ENCODE data around the gene SH2D7.

SH2D7 gene

DNA sequence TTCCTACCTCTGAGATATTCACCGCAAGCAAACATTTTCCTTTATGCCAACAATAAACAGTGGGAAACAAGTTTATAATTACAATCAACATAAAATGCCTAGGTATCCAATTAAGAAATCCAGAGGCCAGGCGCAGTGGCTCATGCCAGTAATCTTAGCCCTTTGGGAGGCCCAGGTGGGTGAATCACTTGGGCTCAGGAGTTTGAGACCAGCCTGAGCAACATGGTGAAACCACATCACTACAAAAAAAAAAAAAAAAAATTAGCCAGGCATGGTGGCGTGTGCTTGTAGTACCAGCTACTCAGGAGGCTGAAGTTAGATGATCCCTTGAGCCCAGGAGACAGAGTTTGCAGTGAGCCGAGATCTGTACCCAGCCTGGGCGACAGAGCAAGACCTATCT lies 32.1 kb upstream of the SH2D7 start:
- no peak for DNase-seq (ENCODE audit: low read depth in 2 of 3, low spot score in 2 of 3)

DNA sequence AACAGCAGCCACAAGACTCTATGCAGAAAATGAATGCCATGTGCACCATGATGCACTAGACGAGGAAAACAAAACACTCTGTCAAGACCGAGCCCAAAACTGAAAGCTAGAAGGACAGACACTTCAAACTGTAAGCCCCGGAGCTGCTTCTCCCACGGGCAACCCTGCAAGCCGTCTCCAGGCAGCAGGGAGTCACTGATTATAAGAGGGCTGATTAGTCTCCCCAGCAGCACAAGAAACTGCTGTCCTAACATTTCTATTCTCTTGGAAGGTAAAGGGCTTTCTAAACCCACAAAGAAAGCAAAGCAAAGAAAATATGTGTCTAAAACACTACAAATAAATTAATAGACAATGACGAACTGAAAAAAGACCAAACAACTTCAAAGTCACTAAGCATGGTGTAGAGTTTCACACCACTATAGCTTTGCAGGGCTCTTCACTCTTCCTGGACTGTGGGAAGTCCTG lies 30.4 kb upstream of the SH2D7 start:
- no peak for DNase-seq (ENCODE audit: low read depth in 2 of 3, low spot score in 2 of 3)

DNA sequence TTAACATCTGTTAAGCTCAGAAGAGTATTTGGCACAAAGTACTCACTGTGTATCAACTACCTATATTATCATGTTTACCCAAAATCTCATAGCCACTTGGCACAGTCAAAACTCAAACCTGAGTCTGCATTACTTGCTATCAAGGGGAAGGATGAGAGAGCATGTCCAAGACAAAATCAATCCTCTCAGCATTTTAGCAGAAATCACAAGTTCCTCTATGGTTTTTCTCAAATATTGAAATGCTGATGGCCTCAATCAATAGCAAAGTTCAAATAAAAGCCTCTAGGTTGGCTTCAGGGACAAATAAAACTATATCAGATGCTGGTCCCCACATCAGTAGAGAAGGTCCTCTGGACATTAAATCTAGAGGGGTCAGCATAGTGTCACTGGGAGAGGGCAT lies 29.1 kb upstream of the SH2D7 start:
- no peak for DNase-seq (ENCODE audit: low read depth in 2 of 3, low spot score in 2 of 3)

DNA sequence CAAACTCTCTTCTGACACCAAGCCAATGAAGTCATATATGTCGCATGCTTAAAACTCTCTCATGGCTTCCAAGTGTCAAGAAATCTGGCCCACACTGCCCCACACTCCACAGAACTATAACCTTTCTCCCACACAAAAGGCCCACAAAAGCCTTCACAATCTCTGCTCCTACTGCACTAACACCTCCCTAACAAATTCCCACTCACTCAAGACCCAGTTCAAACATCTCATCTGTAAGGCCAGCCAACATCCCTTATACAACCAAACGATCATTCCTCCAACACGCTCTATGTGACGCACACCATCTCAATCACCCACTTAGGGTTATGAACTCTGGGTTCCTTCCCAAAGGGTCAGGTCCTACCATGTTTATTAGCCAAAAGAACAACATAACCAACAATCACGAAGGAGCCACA lies 28.4 kb upstream of the SH2D7 start:
- DNase-seq (ENCODE audit: low read depth in 2 of 3, low spot score in 2 of 3), result no peak

DNA sequence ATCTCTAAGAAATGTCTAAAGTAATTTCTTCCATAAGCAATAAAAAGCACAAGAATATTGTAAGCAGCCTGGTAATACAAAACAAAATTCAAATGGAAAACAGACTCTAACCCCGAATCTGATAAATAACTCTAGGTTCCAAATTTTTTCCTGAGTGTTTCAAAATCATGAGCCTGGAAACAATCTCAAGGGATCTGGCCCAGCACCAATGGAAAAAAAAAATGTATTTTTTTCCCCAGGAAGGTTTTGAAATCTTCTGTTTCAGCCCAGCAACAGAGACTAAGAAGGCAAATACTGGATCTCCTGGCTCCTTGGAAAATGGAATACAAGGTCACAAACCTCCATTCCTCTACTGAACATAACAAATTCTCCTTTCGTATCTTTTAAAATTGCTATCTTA lies 27.8 kb upstream of the SH2D7 start:
- no peak for DNase-seq (ENCODE audit: low read depth in 2 of 3, low spot score in 2 of 3)

DNA sequence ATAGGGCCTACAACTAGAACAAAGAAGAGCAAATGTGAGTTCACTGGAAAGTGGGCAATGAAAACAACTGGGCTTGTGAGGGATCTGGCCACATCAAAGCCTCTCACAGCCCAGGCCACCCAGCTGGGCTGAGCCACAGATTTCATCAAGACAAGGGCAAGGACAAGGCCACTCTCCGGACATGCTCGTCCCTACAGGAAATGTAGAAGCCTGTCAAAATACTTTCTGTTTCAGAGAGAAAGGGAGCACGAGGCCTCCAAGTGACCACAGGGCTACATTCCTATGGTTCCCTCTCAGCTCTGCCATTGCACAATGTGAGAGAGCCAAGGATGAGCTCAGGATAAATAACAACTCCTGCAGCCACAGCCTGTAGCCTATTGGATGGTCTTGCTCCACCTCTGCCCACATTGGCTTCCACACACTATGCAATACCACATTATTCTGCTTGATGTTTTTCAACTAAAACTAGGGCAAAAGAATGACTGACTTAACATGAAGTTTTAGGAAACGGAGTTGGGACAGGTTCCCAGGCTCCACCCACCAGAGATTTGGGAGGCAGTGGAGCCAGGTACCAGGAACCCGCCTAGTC lies 27.0 kb upstream of the SH2D7 start:
- no peak for DNase-seq (ENCODE audit: low read depth in 2 of 3, low spot score in 2 of 3)

DNA sequence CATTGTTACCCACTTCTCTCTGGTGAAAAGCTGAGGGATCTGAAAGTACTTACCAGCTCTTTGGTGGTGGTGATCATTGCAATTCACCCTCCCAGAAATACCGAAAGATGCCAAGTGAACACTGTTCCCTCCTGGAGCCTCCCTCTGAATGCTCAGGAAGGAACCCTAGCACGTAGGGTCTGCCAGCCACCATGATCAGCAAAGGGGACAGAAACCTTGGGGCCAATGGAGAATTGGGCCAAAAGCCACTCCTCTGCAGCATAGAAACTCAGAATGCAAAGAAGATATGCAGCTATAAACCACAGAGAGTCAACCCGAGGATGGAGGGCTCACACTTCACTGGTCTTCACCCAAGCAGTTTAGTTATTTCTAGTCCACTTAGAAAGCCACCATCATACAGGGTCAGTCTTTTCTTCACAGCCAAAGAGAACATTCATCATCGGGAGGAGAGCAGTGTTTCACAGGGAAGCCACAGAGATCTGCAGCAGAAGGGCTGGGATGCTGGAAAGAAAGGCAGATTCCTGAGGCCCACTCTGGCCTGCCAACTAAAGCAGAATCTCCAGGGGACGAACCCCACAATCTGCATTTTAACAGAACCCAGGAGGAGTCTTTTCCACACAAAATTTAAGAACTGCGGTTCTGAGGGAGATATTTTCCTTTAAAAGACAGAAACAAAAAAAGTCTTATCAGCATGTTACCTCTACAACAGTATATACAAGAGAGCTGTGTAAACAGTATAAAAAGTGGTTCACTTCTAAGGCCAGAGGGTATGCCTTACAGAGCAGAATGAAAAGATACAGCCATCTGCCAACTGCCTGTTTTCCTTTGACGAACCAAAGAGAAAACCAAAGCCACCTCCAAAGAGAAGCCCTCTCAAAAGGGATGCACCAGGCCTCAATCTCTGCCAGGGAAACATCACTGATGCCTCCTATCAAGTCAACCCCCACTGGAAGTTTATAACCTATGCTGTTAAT lies 26.1 kb upstream of the SH2D7 start:
- DNase-seq (ENCODE audit: low read depth in 2 of 3, low spot score in 2 of 3), result no peak

DNA sequence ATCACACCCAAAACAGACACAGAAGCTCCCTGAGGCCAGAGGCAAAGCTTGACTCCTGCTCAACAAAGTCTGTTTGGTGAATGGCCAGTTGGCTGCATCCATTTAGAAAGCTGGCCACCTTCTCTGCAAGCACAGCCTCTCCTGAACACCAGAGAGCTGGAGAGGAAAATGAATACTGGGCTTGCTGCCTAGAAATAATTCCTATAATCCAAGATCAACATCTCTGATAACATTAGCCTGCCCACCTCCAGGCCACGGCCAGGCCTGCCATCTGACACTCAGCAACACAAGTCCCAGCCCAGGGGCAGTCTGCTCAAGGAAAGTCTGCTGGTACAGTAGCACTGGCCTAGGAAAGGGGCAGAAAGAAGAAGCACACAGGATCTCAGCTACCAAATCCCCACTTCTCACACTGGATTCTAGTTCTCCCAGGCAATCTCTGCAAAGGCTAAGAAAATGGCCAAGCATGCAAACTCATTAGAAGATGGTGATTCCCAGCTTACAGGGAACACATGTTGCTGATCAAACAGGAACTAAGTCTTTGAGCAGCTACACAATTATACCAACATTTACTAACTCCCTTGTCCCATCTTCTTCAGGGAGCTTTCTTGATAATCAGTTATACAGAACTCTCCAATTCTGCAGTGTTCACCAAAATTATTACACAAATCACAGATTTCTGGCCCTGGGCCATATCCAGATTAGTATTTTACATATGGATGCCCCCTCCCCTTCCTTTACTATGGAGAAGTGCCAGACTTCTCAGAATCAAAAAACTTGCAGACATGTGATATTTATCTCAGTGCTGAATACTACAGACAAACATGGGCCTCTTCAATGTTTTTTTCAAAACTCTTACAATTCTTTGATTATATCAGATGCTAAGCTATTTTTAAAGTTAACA lies 24.8 kb upstream of the SH2D7 start:
- DNase-seq (ENCODE audit: low read depth in 2 of 3, low spot score in 2 of 3), result no peak

DNA sequence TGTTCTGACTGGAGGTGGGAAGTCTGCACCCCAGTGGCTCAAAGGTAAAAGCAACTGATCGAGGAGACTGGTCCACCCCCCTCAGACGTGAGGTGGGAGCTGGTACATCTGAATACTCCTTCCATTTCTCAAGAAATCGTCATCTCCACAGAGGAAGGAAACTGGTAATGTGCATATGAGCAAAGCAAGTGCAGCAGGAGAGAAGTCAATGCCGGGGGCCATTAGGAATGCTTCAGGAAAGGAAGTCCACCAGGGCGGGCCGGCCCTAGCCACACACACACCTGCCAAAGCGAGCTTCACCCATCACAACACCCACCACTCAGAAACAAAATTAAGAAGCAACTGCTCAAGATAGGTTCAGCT lies 23.3 kb upstream of the SH2D7 start:
- DNase-seq (ENCODE audit: low read depth in 2 of 3, low spot score in 2 of 3), result no peak

DNA sequence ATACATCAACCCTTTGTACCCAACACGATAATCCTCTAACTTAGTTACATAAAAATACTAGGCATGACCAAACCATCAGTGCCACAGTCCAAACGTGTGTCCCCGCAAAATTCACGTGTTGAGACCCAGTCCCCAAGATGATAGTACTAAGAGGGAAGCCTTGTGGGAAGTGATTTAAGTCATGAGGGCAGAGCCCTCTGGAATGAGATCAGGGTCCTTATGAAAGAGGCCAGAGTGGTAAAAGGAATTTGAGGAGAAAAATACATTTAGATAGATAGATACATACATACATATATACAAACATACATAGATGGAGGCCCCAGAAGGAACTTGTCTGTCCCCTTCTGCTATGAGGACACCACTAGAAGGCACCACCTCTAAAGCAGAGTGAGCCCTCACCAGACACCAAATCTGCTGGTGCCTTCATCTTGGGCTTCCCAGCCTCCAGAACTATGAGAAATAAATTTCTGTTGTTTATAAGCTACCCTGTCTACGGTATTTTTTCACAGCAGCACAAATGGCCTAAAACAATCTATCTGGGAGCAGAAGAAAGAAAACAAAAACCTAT lies 22.8 kb upstream of the SH2D7 start:
- DNase-seq (ENCODE audit: low read depth in 2 of 3, low spot score in 2 of 3), result no peak

DNA sequence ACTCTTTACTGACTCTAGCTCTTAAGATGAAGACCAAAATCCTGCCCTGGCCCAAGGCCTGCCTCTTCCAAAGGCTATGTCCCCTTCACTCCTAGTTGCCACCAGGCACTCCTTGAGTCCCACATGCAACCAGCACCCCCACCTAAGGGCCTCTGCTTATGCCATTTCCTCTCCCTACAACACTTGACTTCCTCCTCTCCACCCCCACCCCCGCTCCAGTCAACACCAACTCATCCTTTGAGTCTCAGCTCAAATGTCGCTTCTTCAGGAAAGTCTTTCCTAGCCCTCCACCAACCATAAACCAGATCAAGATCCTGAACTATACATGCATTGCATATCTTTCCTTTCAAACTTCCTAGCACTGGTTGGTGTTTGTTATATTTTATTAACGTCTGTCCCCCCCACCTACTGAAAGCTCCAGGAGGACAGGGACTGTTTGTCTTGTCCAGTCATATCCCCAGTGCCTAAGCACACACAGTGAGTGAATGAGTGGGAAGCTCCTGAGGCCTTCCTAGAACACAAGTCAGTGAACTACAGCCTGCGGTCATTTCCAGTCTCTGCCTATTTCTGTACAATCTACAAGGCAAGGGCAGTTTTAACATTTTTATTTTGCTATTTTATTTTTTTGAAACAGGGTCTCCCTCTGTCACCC lies 22.2 kb upstream of the SH2D7 start:
- no peak for DNase-seq (ENCODE audit: low read depth in 2 of 3, low spot score in 2 of 3)

DNA sequence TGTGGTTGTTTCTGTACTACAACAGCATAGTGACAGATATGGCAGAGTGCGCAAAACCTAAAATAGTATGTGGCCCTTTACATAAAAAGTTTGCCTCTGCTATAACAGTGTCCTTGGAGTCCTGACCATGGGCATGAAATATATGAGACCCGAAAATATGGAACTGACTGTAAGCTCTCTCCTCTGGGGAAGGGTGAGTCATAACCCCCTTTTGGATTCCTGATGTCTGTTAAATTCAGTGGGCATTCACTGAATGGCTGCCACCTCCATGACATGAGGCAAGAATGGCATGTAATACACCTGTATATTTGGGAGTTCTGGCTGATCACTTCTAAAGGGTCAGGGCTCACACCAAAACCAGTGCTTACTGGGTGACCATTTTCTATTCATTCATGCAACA lies 21.0 kb upstream of the SH2D7 start:
- DNase-seq (ENCODE audit: low read depth in 2 of 3, low spot score in 2 of 3), result no peak

DNA sequence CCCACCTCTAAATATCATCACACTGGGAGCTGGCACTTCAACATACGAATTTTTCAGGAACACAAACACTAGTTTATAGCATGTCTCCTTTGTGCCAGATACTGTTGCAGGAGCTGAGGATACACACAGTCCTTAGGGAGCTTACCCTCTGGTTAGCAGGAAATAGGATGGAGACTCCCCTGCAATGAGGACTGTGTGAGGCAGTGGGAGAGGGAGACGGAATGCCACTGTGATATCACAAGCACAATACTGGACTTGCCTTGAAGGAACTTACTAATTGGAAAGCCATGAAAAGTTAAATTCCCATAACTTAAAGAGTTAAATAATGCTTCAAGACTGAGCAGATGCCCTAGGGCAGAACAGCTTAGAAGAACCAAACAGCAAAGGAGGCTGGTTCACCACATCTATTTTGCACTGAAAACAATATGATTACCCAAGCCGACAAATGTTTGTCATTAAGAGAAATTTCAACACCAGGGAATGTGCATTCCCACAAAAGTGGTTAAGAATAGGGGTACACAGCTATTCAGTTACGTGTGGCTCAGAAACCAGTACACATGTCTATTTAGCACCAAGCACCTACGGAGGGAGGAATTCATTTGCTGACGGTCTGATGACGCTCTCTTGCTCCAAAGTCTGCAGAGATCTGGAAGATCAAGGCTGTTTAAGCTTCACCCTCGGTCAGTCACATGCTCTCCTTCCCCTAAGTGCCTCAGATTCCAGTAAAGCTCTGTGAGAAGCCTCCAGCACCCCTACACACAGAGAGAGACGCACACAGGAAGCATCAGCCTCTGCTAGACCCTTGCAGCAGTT lies 20.1 kb upstream of the SH2D7 start:
- no peak for DNase-seq (ENCODE audit: low read depth in 2 of 3, low spot score in 2 of 3)

DNA sequence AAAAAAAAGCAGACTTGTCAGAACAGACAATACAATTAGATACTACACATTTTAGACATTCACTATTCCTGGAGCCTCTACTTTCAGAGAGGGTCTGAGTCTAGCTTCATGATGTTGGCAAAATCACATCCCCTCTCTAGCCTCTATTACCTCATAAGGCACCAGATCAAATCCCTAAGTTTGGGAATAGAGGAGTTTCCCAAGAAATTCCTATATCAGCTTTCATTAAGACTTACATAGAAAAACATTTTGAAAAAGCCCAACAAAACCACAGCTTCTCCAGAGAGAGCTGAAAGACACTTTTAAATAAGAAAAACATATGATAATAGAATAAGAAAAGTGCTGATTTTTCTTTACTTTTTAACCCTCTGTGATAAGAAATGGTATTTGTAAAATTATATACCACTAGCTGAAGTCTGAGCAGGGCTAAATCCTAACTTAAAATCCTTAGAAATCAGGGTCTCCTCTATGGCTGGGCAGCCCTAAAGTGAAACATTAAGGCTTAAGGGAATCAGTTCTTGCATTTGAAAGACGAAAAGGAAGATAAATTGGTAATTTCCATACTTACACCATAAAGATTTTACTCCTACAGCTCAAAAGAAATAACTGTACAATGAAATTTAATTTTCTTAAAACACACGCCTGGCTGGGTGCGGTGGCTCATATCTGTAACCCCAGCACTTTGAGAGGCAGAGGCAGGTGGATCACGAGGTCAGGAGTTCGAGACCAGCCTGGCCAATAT lies 19.1 kb upstream of the SH2D7 start:
- no peak for DNase-seq (ENCODE audit: low read depth in 2 of 3, low spot score in 2 of 3)

DNA sequence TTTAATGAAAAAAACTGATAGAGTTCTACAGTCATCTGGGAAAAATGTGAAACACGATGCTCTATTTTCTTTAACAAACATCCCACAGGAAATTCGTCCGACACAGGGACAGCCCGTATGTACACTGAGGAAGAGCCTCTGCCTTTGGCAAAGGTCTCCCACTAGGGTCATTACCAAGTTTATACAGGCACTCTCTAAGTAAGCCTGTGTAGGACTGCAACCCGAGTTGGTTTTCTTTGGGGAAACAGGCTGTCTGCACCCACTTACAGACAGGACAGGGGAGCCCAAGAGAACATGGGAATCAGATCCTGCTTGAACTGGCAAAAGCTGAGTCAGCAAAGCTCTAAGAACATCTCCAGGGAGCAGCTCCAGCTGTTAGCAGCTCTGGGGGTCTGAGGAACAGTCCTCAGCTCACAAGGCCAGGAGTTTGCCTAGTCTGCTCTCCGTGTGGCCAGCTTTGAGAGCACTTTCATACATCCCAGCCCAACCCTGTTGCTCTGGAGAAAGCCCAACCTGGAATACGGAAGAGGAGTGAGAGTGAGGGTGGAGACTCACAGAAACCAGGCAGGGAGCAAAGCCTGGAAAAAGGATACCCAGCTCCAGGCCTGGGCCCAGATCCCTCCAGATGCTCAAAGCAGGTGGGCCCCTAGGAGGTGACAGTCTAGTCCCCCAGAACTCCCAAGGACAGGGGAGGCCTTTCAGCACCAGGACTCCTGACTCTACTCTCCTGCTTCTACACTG lies 16.7 kb upstream of the SH2D7 start:
- no peak for DNase-seq (ENCODE audit: low read depth in 2 of 3, low spot score in 2 of 3)

DNA sequence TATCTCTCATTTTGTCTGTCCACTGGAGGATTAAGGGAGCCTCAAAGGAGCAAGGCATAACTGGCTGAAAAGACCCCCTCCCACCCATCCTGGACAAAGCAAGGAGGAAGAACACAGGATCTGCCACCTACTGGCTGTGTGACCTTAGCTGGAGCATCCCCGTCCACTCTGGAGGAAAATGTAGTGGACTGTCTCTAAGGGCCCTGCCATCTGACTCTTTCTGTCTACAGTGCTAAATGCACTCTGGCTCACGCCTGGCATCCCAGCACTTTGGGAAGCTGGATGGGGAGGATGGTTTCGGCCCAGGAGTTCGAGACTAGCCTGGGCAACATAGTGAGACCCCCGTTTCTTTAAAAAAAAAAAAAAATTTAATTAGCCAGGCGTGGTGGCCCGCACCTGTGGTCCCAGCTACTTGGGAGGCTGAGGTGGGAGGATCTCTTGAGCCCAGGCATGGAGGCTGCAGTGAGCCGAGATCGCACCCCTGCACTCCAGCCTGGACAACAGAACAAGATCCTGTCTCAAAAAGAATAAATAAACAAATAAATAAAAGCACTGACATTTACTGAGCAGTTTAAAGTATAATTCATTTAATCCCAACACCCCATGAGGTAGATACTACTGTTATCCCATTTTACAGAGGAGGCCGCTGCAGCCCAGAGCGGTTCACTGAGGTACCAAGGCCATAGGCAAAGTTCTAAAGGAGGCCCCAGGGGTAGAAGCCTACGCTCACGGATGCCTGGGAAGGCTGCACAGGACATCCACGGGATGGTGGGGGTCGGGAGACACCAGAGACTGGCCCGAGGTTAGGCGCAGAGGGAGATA lies 15.9 kb upstream of the SH2D7 start:
- DNase-seq (ENCODE audit: low read depth in 2 of 3, low spot score in 2 of 3), result no peak

DNA sequence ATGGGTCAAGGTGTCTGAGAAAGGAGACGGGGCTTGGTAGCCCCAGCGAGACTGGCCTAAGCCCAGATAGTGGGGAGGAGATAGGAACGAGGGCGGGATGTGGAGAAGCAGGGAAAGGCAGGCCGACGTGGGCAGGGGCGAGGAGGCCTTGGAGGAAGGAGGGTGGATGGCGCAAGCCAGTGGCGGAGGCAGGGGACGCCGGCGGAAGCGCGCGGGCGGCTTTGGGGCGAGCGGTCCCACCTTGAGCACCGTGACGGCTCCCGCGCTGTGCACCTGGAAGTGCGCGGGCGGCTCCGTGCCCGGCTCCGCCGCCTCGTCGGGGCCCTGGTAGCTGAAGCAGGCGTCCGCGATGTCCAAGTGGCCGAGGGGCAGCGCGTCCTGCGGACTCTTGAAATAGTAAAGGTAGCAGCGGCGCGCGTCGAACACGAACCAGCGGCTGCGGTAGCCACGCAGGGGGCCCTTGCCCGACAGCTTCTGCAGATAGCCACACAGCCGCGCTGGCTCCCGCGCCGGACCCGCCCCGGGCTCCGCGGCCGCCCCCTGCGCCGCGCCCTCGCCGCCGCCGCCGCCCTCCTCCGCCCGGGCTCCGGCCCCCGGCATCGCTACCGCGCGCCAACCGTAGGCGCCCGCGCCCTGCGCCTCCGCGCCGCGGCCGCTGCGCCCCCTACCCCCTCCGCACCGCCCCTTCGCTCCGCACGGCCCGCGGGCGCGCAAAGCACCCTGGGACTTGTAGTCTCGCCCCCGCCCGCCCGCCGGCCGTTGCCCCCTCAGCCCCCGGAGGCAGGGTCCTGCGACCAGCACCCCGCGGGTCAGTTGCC lies 15.1 kb upstream of the SH2D7 start, which contains the start of gene TBC1D2B:
Gene TBC1D2B (minus strand): TSS at position 659 of the 818 bp plus-strand sequence. CDS start 59 bp downstream, at position 600.
- DNase-seq (ENCODE audit: low read depth in 2 of 3, low spot score in 2 of 3), result peak; percentile 47 to 69 (median 51)
